Adrenal gland (tissue), 5 donors: ENCODE results near the gene COMMD1.

Experiments used
- POLR2A ChIP-seq, 2 donors: fragments of 450-650 bp; IDR thresholded peaks; one replicate each; pipeline ENCODE4 v1.6.1; 2017; ENCODE audit warnings: antibody characterized with exemption in 2 of 2, mild to moderate bottlenecking in 2 of 2, moderate library complexity in 1 of 2
- TF ChIP-seq, protein P1 (sequence below), 6 experiments: fragments of 450-650 bp in 4 of 6; fragments of 200-600 bp in 2 of 6; sonication (generic) in 1 of 6; IDR thresholded peaks; 1 replicate in 5 of 6; 2 replicates in 1 of 6; pipeline versions ENCODE4 v1.5.1 to v1.8.0; 2016 to 2021; ENCODE audit warnings: antibody characterized with exemption in 6 of 6, mild to moderate bottlenecking in 2 of 6, moderate library complexity in 1 of 6
- donor health status: DM: no; HTN: no; CAD: no.

DNA sequence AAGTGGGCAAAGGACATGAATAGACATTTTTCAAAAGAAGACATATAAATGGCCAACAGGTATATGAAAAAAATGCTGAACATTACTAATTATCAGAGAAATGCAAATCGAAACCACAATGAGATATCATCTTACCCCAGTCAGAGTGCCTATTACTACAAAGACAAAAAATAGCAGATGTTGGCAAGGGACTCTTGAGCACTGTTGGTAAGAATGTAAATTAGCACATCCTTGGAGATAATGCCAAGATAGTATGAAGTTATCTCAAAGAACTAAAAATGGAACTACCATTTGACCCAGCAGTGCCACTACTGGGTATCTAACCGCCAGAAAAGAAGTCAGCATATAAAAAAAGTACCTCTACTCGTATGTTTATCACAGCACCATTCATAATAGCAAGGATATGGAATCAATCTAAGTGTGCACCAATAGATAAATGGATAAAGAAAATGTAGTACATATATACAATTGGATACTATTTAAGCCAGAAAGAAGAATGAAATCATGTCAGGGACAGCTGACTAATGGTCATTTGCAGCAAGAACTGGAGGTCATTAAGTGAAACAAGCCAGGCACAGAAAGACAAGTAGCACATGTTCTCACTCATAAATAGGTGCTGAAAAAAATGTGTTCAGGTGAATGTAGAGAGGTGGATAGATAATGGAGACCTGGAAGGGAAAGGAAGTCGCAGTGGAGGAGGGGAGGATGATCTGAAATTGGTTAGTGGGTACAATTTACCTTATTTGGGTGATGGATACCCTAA is 148.7 kb downstream of the COMMD1 start:
- TF ChIP-seq, protein P1, sequence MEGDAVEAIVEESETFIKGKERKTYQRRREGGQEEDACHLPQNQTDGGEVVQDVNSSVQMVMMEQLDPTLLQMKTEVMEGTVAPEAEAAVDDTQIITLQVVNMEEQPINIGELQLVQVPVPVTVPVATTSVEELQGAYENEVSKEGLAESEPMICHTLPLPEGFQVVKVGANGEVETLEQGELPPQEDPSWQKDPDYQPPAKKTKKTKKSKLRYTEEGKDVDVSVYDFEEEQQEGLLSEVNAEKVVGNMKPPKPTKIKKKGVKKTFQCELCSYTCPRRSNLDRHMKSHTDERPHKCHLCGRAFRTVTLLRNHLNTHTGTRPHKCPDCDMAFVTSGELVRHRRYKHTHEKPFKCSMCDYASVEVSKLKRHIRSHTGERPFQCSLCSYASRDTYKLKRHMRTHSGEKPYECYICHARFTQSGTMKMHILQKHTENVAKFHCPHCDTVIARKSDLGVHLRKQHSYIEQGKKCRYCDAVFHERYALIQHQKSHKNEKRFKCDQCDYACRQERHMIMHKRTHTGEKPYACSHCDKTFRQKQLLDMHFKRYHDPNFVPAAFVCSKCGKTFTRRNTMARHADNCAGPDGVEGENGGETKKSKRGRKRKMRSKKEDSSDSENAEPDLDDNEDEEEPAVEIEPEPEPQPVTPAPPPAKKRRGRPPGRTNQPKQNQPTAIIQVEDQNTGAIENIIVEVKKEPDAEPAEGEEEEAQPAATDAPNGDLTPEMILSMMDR (IDR thresholded peaks at IDR 0.05), result no peak
- TF ChIP-seq POLR2A (IDR thresholded peaks at IDR 0.05), result no peak
